ENCODE data around the gene RPS6KA1.
A peak's percentile ranks its signal among the peaks of the same experiment; 100 is the strongest.
"Not testable (repeated sequence)": the region's sequence is repeated elsewhere in the genome, so short reads cannot be mapped to it uniquely, and the experiment has no call there.

Gene RPS6KA1

GRCh38 chr1:26598890-26599289 is 69.3 kb downstream of the RPS6KA1 start:
- Histone ChIP-seq H3K9me3 (replicated peaks in 1 of 11) (no peaks in the 10 kb centered on the region), H3K4me2 (peak overlapping the region in 6 of 11 experiments; percentile 1 to 78 (median 45); a peak in 9 of 22 replicates), H4K20me1 (no peaks in the 10 kb centered on the region), H3K9ac (peak overlapping the region in 5 of 11 experiments; percentile 15 to 66 (median 59); a peak in 6 of 22 replicates), H3K27me3 (no peaks in the 10 kb centered on the region), H3K4me3 (no peak overlapping the region), H3K36me3 (no peaks in the 10 kb centered on the region), H3K4me1 (peaks cover 7 to 27% (median 12%) of the 10 kb centered on the region in 10 experiments; a peak in 18 of 20 replicates), H3K27ac (peak overlapping the region in 4 of 11 experiments; percentile 14 to 69 (median 67); a peak in 6 of 22 replicates)
- TF ChIP-seq Cebpa-rat (IDR thresholded peaks at IDR 0.05) = no peak

DNA sequence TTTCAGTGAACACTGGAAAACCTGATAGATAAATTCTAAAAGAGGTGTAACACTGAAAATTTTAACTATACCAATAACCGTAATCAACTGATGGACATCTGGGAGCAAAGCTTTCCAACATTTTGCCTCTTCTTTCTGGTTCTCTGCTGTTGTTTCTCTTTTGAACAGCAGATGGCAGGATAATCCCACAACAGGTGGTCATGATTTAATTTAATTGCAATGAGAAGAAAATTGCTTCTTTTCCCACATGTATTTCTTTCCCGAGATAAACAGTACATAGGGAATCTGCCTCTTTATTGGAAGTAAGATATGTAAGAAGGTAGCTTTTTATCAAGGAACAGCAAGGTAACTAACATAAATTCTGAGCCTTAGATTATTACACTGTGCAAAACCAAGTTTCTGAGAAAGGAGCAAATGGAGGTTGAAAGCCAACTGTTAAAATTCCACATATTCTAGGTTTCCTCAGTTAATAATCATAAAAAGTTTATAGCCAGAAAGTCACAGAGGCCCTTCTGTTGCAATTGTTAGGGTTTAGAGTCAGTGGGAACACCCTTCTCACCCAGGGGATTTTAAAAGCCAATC is 72.9 kb downstream of the RPS6KA1 start:
- Histone ChIP-seq H3K9me3 (replicated peaks in 1 of 11) (no peaks in the 10 kb centered on the region), H3K27ac (no peak overlapping the region), H4K20me1 (no peaks in the 10 kb centered on the region), H3K36me3 (no peaks in the 10 kb centered on the region), H3K27me3 (no peaks in the 10 kb centered on the region), H3K4me3 (no peak overlapping the region), H3K4me2 (peak overlapping the region in 5 of 11 experiments; percentile 2 to 41 (median 19); a peak in 8 of 22 replicates), H3K4me1 (peaks cover 7 to 27% (median 12%) of the 10 kb centered on the region in 10 experiments; a peak in 18 of 20 replicates), H3K9ac (peak overlapping the region in 4 of 11 experiments; percentile 0 to 34 (median 26); a peak in 3 of 22 replicates)
- no peak for TF ChIP-seq Cebpa-rat (IDR thresholded peaks at IDR 0.05)

GRCh38 chr1:26603856-26604255 is 74.3 kb downstream of the RPS6KA1 start:
- no peak for TF ChIP-seq Cebpa-rat (IDR thresholded peaks at IDR 0.05)
- H3K27ac ChIP-seq = no peak overlapping the region

GRCh38 chr1:26607186-26607585 is 77.6 kb downstream of the RPS6KA1 start:
- H3K27me3 ChIP-seq = no peaks in the 10 kb centered on the region
- H3K4me3 ChIP-seq = no peak overlapping the region
- H4K20me1 ChIP-seq = no peaks in the 10 kb centered on the region
- no peaks in the 10 kb centered on the region for H3K9me3 ChIP-seq (replicated peaks in 1 of 11)
- no peak overlapping the region for H3K4me2 ChIP-seq
- H3K36me3 ChIP-seq = no peaks in the 10 kb centered on the region
- H3K4me1 ChIP-seq = peaks cover 0 to 10% (median 6%) of the 10 kb centered on the region in 10 experiments; a peak in 10 of 20 replicates
- H3K27ac ChIP-seq = no peak overlapping the region
- no peak for TF ChIP-seq Cebpa-rat (IDR thresholded peaks at IDR 0.05)
- no peak overlapping the region for H3K9ac ChIP-seq

More at GRCh38 chr1:26603856-26604255, 74.3 kb downstream of the RPS6KA1 start:
- Histone ChIP-seq H3K9me3 (replicated peaks in 1 of 11) (no peaks in the 10 kb centered on the region), H3K4me3 (no peak overlapping the region), H3K27me3 (no peaks in the 10 kb centered on the region), H3K4me1 (peaks cover 7 to 16% (median 10%) of the 10 kb centered on the region in 10 experiments; a peak in 18 of 20 replicates), H3K9ac (no peak overlapping the region), H3K36me3 (no peaks in the 10 kb centered on the region), H4K20me1 (no peaks in the 10 kb centered on the region), H3K4me2 (no peak overlapping the region)

- H3K27me3 ChIP-seq = no peaks in the 10 kb centered on the region
- no peak overlapping the region for H3K4me3 ChIP-seq
- H3K9me3 ChIP-seq (replicated peaks in 1 of 11) = no peaks in the 10 kb centered on the region
- no peaks in the 10 kb centered on the region for H3K36me3 ChIP-seq
- H3K4me2 ChIP-seq = no peak overlapping the region
- no peak overlapping the region for H3K9ac ChIP-seq
- no peaks in the 10 kb centered on the region for H4K20me1 ChIP-seq
- no peaks in the 10 kb centered on the region for H3K4me1 ChIP-seq
- TF ChIP-seq Cebpa-rat (IDR thresholded peaks at IDR 0.05) = no peak
- no peak overlapping the region for H3K27ac ChIP-seq
These were observed 79.3 kb downstream of the RPS6KA1 start for GRCh38 chr1:26608895-26609294.

- Histone ChIP-seq H3K36me3 (no peaks in the 10 kb centered on the region), H3K9me3 (replicated peaks in 1 of 11) (no peaks in the 10 kb centered on the region), H3K4me2 (no peak overlapping the region), H4K20me1 (no peaks in the 10 kb centered on the region), H3K9ac (0 out of 22 replicates have a peak overlapping the region, but pooled peaks of 1 of the 11 experiments have one; percentile 6), H3K27me3 (no peaks in the 10 kb centered on the region), H3K4me3 (no peak overlapping the region), H3K27ac (no peak overlapping the region), H3K4me1 (no peaks in the 10 kb centered on the region)
- no peak for TF ChIP-seq Cebpa-rat (IDR thresholded peaks at IDR 0.05)
These were observed 81.2 kb downstream of the RPS6KA1 start for GRCh38 chr1:26610781-26611180.

- not testable (repeated sequence) for H3K4me1 ChIP-seq; H3K36me3 ChIP-seq; H3K4me2 ChIP-seq; H3K9me3 ChIP-seq (replicated peaks in 1 of 11); H3K4me3 ChIP-seq; H3K9ac ChIP-seq; H3K27ac ChIP-seq; H3K27me3 ChIP-seq; H4K20me1 ChIP-seq
These were observed 83.1 kb downstream of the RPS6KA1 start for GRCh38 chr1:26612627-26613026.

- Histone ChIP-seq H3K4me3 (no peak overlapping the region), H3K4me1 (peaks cover 15 to 21% (median 19%) of the 10 kb centered on the region in 10 experiments), H3K9ac (no peak overlapping the region), H3K36me3 (no peaks in the 10 kb centered on the region), H3K27me3 (no peaks in the 10 kb centered on the region), H3K27ac (no peak overlapping the region), H3K9me3 (replicated peaks in 1 of 11) (no peaks in the 10 kb centered on the region), H3K4me2 (no peak overlapping the region), H4K20me1 (no peaks in the 10 kb centered on the region)
- no peak for TF ChIP-seq Cebpa-rat (IDR thresholded peaks at IDR 0.05)
These were observed 85.3 kb downstream of the RPS6KA1 start for GRCh38 chr1:26614655-26615411.

DNA sequence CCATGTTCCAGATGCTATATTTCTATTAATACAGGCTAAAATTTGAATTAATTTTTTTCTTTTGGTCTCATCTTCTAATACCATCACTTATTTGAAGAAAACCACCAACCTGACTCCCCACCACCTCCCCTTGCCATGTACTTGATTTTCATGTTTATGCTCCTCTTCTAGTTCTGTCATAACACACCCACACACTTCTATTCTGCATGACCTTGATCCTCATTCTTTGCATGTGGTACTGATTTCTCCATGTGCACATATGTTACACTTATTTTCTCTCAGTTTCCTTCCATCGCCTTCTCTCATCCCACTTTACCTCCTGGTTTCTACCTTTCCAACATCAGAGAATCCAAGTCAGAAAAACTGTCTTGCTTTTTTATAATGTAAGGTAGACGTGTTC is 87.3 kb downstream of the RPS6KA1 start:
- no peaks in the 10 kb centered on the region for H3K36me3 ChIP-seq
- no peak overlapping the region for H3K4me3 ChIP-seq
- H3K27ac ChIP-seq = no peak overlapping the region
- no peak overlapping the region for H3K9ac ChIP-seq
- no peaks in the 10 kb centered on the region for H4K20me1 ChIP-seq
- no peak overlapping the region for H3K4me2 ChIP-seq
- TF ChIP-seq Cebpa-rat (IDR thresholded peaks at IDR 0.05) = no peak
- no peaks in the 10 kb centered on the region for H3K9me3 ChIP-seq (replicated peaks in 1 of 11)
- H3K27me3 ChIP-seq = no peaks in the 10 kb centered on the region
- H3K4me1 ChIP-seq = peaks cover 15 to 28% (median 26%) of the 10 kb centered on the region in 10 experiments
